GM20431 (cell line): ENCODE results near the gene PLEKHG5.

Experiments used
- in situ Hi-C: fragments of 300-500 bp; cut with MseI, MboI; formaldehyde crosslinking; loops from one replicate; pipeline ENCODE4 v1.15.0; 2020; ENCODE audit warnings: low sequenced_read_pairs; ENCODE audit not compliant: unreplicated experiment

PLEKHG5 gene

GRCh38 chr1:6419804-6420453, 71.5 kb downstream of the PLEKHG5 start, which contains the start of gene HES2:
TSS of gene HES2 (minus strand) at chr1:6419919. CDS start at chr1:6419820, 99 bp downstream.
- in situ Hi-C loops = loop anchor here (25.0 kb wide), 1 partner anchor 158 kb away; the partner anchor contains the start of gene GPR153

DNA sequence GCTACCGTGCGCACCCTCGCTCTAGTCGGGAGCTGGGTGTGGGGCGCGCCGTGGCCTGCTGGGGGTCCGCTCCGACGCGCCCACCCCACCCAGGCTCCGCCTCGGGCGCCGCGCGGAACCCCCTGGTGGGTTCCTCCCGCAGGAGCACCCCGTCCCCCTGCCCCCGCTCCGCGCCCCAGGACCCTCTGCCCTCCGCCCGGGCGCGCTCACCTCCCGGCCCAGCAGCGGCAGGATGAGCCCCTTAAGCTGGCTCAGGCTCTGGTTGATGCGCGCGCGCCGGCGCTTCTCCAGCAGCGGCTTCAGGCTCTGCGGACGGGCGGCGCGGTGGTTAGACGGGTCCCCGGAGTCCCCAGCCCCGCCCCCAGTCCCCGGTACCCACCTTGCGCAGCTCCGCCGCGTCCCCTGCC, 72.1 kb downstream of the PLEKHG5 start:
- in situ Hi-C loops = loop anchor here (25.0 kb wide), 1 partner anchor 157 kb away; the partner anchor contains the start of gene GPR153

DNA sequence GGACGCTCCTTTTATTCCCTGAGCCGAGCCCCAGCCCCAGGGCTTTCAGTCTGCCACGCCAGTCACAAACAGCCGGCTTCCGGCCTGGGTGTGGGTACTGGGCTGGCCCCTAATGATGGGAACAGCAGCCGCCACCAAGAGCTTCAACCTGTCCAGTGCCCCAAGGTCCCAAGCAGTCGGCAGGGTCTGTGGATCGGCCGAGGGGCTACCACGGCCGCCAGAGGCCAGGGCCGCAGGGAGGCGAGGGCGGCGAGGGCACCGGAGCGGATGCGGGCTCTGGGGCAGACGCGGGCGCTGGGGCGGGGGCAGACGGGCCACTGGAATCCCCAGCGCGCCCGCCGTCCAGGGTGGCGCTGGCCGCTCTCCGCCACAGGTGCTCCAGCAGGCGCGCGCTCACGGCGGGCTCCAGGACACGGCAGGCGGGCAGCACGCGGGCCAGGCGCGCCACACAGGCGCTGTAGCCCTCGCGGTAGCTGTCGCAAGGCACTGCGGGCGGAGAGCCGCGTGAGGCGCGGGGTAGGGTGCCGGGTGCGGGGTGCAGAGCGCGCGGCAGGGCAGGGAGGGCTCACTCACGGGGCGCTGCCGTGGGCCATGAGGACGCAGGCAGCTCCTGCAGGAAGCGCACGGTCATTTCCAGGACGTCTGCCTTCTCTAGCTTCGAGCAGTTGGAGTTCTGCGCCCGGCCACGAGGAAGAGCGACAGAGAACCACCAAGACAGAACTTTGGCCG, 72.6 kb downstream of the PLEKHG5 start:
- in situ Hi-C loops = loop anchor here (25.0 kb wide), 1 partner anchor 157 kb away; the partner anchor contains the start of gene GPR153

DNA sequence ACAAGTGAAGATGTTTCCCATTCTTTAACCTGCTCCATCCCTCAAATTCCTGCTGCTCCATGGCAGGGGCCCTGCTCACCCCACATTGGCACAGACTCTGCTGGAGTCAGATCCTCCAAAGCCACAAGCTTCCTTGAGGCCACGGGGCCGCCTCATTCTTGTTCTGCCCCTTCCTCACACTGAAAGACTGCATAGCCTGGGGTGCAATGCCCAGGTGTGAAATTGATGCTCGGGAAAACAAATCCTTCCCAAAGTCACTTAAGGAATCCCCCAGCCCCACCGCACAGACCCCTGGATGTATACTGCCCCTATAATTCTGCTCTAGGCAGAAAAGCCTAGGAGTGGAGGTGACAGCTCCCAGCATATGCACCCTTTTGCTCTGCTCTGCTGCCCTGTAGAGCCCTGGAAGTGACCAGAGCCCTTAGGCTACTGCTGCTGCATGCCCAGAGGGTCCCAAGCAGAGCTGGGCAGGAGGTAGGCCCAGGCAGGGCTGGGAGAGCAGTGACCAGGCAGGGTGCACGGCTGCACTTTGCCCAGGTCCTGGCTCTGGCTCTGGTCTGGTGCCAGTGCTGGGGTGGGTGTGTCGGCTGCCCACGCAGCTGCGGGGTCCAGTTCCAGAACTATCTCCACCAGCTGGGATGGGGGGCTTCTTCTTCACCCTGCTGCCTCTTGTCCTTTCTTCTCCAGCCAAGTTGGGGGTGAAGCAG, 73.4 kb downstream of the PLEKHG5 start:
- in situ Hi-C loops = loop anchor here (25.0 kb wide), 1 partner anchor 156 kb away; the partner anchor contains the start of gene GPR153
